Dendritic cell treated with granulocyte-macrophage colony-stimulating factor and Interleukin-4, amounts not matched to agents 40 ng/mL and 50 ng/mL, for 4 days (primary cell): ENCODE data around the gene EMX2.
"Not testable (repeated sequence)": the region's sequence is repeated elsewhere in the genome, so short reads cannot be mapped to it uniquely, and the experiment has no call there.

Experiments
- H3K27ac Mint-ChIP-seq: one replicate; pipeline ENCODE4 v1.8.0; 2022; ENCODE audit warnings: mild to moderate bottlenecking, mixed read lengths
- H3K27me3 Mint-ChIP-seq: one replicate; pipeline ENCODE4 v1.8.0; 2022; ENCODE audit warnings: mild to moderate bottlenecking, mixed read lengths
- H3K36me3 Mint-ChIP-seq: one replicate; pipeline ENCODE4 v1.8.0; 2022; ENCODE audit warnings: low read depth, mixed read lengths
- H3K4me1 Mint-ChIP-seq: one replicate; pipeline ENCODE4 v1.8.0; 2022; ENCODE audit warnings: low read depth, mixed read lengths
- H3K4me3 Mint-ChIP-seq: one replicate; pipeline ENCODE4 v1.8.0; 2022; ENCODE audit warnings: mild to moderate bottlenecking, moderate library complexity, mixed read lengths
- H3K9me3 Mint-ChIP-seq: one replicate; pipeline ENCODE4 v1.8.0; 2022; ENCODE audit warnings: mixed read lengths
- intact Hi-C: fragments of 100-400 bp; cut with micrococcal nuclease; formaldehyde crosslinking; loops from one replicate; pipeline ENCODE4 v1.15.0; 2022

Gene EMX2

GRCh38 chr10:117568334-117568733 lies 25.8 kb downstream of the EMX2 start:
- H3K4me3 Mint-ChIP-seq: no peak overlapping the region
- intact Hi-C loops: no loop called here
- no peaks in the 10 kb centered on the region for H3K36me3 Mint-ChIP-seq

GRCh38 chr10:117569610-117570390 lies 27.3 kb downstream of the EMX2 start:
- intact Hi-C loops: no loop called here
- Mint-ChIP-seq H3K9me3 (no peaks in the 10 kb centered on the region), H3K4me3 (no peak overlapping the region), H3K36me3 (no peaks in the 10 kb centered on the region), H3K27me3 (peaks cover 18% of the 10 kb centered on the region), H3K4me1 (no peaks in the 10 kb centered on the region), H3K27ac (no peak overlapping the region)

More at GRCh38 chr10:117568334-117568733, 25.8 kb downstream of the EMX2 start:
- no peaks in the 10 kb centered on the region for H3K9me3 Mint-ChIP-seq
- H3K27me3 Mint-ChIP-seq: peaks cover 17% of the 10 kb centered on the region
- H3K27ac Mint-ChIP-seq: no peak overlapping the region
- no peaks in the 10 kb centered on the region for H3K4me1 Mint-ChIP-seq

GRCh38 chr10:117570880-117571279 lies 28.3 kb downstream of the EMX2 start:
- H3K4me1 Mint-ChIP-seq: no peaks in the 10 kb centered on the region
- peaks cover 17% of the 10 kb centered on the region for H3K27me3 Mint-ChIP-seq
- H3K36me3 Mint-ChIP-seq: no peaks in the 10 kb centered on the region
- intact Hi-C loops: no loop called here
- no peak overlapping the region for H3K4me3 Mint-ChIP-seq
- H3K27ac Mint-ChIP-seq: no peak overlapping the region
- no peaks in the 10 kb centered on the region for H3K9me3 Mint-ChIP-seq

GRCh38 chr10:117574498-117575146 lies 32.1 kb downstream of the EMX2 start:
- intact Hi-C loops: no loop called here
- H3K36me3 Mint-ChIP-seq: no peaks in the 10 kb centered on the region
- H3K27ac Mint-ChIP-seq: no peak overlapping the region
- peaks cover 23% of the 10 kb centered on the region for H3K27me3 Mint-ChIP-seq
- H3K9me3 Mint-ChIP-seq: no peaks in the 10 kb centered on the region
- H3K4me1 Mint-ChIP-seq: no peaks in the 10 kb centered on the region
- no peak overlapping the region for H3K4me3 Mint-ChIP-seq

GRCh38 chr10:117578490-117578889 lies 35.9 kb downstream of the EMX2 start:
- Mint-ChIP-seq H3K27ac (no peak overlapping the region), H3K9me3 (no peaks in the 10 kb centered on the region), H3K4me3 (no peak overlapping the region), H3K4me1 (no peaks in the 10 kb centered on the region), H3K36me3 (no peaks in the 10 kb centered on the region), H3K27me3 (peaks cover 18% of the 10 kb centered on the region)
- intact Hi-C loops: no loop called here

GRCh38 chr10:117578999-117579590 lies 36.5 kb downstream of the EMX2 start:
- Mint-ChIP-seq H3K9me3 (no peaks in the 10 kb centered on the region), H3K4me3 (no peak overlapping the region), H3K27ac (no peak overlapping the region), H3K36me3 (no peaks in the 10 kb centered on the region), H3K27me3 (peaks cover 16% of the 10 kb centered on the region), H3K4me1 (no peaks in the 10 kb centered on the region)
- intact Hi-C loops: no loop called here

GRCh38 chr10:117581961-117582360 lies 39.4 kb downstream of the EMX2 start:
- no peak overlapping the region for H3K4me3 Mint-ChIP-seq
- intact Hi-C loops: no loop called here
- H3K4me1 Mint-ChIP-seq: no peaks in the 10 kb centered on the region
- H3K27me3 Mint-ChIP-seq: peaks cover 7% of the 10 kb centered on the region
- no peak overlapping the region for H3K27ac Mint-ChIP-seq
- H3K9me3 Mint-ChIP-seq: no peaks in the 10 kb centered on the region
- H3K36me3 Mint-ChIP-seq: no peaks in the 10 kb centered on the region

GRCh38 chr10:117584831-117585230 lies 42.3 kb downstream of the EMX2 start:
- H3K36me3 Mint-ChIP-seq, H3K27ac Mint-ChIP-seq, H3K9me3 Mint-ChIP-seq, intact Hi-C loops, H3K27me3 Mint-ChIP-seq, H3K4me1 Mint-ChIP-seq, H3K4me3 Mint-ChIP-seq: not testable (repeated sequence)

- no peaks in the 10 kb centered on the region for H3K36me3 Mint-ChIP-seq
- peaks cover 4% of the 10 kb centered on the region for H3K27me3 Mint-ChIP-seq
- intact Hi-C loops: no loop called here
- H3K4me1 Mint-ChIP-seq: no peaks in the 10 kb centered on the region
- H3K27ac Mint-ChIP-seq: no peak overlapping the region
- H3K4me3 Mint-ChIP-seq: no peak overlapping the region
- H3K9me3 Mint-ChIP-seq: no peaks in the 10 kb centered on the region
Observed at GRCh38 chr10:117587036-117587435, 44.5 kb downstream of the EMX2 start.

- Mint-ChIP-seq H3K27ac (no peak overlapping the region), H3K36me3 (no peaks in the 10 kb centered on the region), H3K4me3 (no peak overlapping the region), H3K27me3 (peaks cover 4% of the 10 kb centered on the region), H3K9me3 (no peaks in the 10 kb centered on the region), H3K4me1 (no peaks in the 10 kb centered on the region)
- intact Hi-C loops: no loop called here
Observed at GRCh38 chr10:117590101-117590875, 47.7 kb downstream of the EMX2 start.

- no peaks in the 10 kb centered on the region for H3K4me1 Mint-ChIP-seq
- H3K27ac Mint-ChIP-seq: no peak overlapping the region
- intact Hi-C loops: no loop called here
- H3K27me3 Mint-ChIP-seq: peaks cover 4% of the 10 kb centered on the region
- H3K9me3 Mint-ChIP-seq: no peaks in the 10 kb centered on the region
- no peaks in the 10 kb centered on the region for H3K36me3 Mint-ChIP-seq
- no peak overlapping the region for H3K4me3 Mint-ChIP-seq
Observed at GRCh38 chr10:117591043-117591442, 48.5 kb downstream of the EMX2 start.

- intact Hi-C loops: no loop called here
- Mint-ChIP-seq H3K27me3 (peaks cover 3% of the 10 kb centered on the region), H3K36me3 (no peaks in the 10 kb centered on the region), H3K4me3 (no peak overlapping the region), H3K27ac (no peak overlapping the region), H3K9me3 (no peaks in the 10 kb centered on the region), H3K4me1 (no peaks in the 10 kb centered on the region)
Observed at GRCh38 chr10:117594722-117595121, 52.2 kb downstream of the EMX2 start.

GRCh38 chr10:117596706-117597105 lies 54.2 kb downstream of the EMX2 start:
- intact Hi-C loops: no loop called here
- H3K36me3 Mint-ChIP-seq: no peaks in the 10 kb centered on the region
- H3K4me1 Mint-ChIP-seq: no peaks in the 10 kb centered on the region
- H3K27ac Mint-ChIP-seq: no peak overlapping the region
- H3K9me3 Mint-ChIP-seq: no peaks in the 10 kb centered on the region
- H3K27me3 Mint-ChIP-seq: peaks cover 2% of the 10 kb centered on the region
- H3K4me3 Mint-ChIP-seq: no peak overlapping the region

- H3K4me1 Mint-ChIP-seq: no peaks in the 10 kb centered on the region
- H3K36me3 Mint-ChIP-seq: no peaks in the 10 kb centered on the region
- H3K4me3 Mint-ChIP-seq: no peak overlapping the region
- intact Hi-C loops: no loop called here
- H3K27me3 Mint-ChIP-seq: no peaks in the 10 kb centered on the region
- H3K9me3 Mint-ChIP-seq: no peaks in the 10 kb centered on the region
- H3K27ac Mint-ChIP-seq: no peak overlapping the region
Observed at GRCh38 chr10:117597216-117597615, 54.7 kb downstream of the EMX2 start.
